GM10266 (cell line): ENCODE results near the gene NKD1.
"Not testable (repeated sequence)": the region's sequence is repeated elsewhere in the genome, so short reads cannot be mapped to it uniquely, and the experiment has no call there.

Experiments used
- DNase-seq: peaks from one replicate; pipeline ENCODE4 v3.0.0; 2012; ENCODE audit errors: extremely low spot score
- TF ChIP-seq, protein P1 (sequence below): IDR thresholded peaks from 2 replicates; pipeline ENCODE4 v1.5.1; 2012; ENCODE audit warnings: mild to moderate bottlenecking, low read depth; ENCODE audit not compliant: control insufficient read depth, insufficient read depth; ENCODE audit errors: missing control alignments

NKD1 gene

DNA sequence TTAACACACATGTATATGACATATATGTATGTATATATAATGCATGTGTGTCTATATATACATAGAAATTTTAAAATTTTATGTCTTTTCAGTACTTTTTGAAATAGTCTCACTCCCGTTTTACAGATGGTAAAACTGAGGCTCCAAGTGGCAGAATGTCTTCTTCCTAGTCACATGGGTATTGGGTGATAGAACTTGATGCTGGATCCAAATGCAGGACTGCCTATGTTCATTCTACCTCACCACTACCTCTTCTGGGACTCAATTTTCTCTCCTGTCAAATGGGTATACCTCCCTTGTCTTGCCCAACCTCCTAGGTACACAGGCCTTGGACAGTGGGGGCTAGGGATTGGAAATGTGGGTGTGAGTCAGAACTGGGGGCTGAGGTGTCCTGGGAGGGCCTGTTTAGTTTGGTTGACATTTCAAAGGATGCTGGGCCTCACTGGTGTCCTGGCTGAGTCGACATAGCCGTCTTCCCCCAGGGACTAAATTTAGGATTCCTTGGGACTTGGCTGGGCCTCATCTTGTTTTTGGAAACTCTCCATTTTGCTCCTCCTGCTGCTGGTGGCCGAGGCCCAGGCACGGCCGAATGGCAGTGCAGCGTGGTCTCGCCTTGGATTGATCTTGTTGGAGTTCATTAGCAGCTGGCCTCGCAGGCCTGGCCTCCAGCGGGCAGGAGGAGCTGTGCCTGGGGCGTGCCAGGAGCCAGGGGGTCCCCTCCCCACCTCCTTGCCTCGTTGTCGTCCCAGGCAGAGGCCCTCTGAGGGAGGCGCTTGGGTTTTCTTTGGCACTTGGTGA lies 25.9 kb downstream of the NKD1 start:
- TF ChIP-seq, protein P1, sequence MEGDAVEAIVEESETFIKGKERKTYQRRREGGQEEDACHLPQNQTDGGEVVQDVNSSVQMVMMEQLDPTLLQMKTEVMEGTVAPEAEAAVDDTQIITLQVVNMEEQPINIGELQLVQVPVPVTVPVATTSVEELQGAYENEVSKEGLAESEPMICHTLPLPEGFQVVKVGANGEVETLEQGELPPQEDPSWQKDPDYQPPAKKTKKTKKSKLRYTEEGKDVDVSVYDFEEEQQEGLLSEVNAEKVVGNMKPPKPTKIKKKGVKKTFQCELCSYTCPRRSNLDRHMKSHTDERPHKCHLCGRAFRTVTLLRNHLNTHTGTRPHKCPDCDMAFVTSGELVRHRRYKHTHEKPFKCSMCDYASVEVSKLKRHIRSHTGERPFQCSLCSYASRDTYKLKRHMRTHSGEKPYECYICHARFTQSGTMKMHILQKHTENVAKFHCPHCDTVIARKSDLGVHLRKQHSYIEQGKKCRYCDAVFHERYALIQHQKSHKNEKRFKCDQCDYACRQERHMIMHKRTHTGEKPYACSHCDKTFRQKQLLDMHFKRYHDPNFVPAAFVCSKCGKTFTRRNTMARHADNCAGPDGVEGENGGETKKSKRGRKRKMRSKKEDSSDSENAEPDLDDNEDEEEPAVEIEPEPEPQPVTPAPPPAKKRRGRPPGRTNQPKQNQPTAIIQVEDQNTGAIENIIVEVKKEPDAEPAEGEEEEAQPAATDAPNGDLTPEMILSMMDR = no peak

DNA sequence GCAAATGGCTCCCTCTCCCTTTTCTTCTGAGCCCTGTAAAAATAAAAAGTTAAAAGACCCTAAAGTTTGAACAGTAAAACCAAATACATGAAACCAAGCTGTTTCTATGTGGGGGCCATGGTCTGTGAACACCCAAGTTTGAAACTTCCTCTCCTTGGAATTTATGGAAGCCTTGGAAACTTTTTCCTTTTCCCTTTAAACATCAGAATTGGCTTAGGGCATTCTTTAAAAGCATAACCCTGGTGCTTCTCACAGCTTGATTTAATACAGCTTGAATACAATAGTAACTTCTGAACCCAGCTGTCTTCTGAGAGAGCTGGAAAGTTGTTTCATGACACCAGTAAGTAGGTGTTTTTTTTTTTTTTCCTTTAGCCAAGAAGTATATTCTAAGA lies 26.5 kb downstream of the NKD1 start:
- TF ChIP-seq, protein P1 = no peak
- no peak for DNase-seq

More for the DNA sequence above, 25.9 kb downstream of the NKD1 start:
- DNase-seq = no peak

DNA sequence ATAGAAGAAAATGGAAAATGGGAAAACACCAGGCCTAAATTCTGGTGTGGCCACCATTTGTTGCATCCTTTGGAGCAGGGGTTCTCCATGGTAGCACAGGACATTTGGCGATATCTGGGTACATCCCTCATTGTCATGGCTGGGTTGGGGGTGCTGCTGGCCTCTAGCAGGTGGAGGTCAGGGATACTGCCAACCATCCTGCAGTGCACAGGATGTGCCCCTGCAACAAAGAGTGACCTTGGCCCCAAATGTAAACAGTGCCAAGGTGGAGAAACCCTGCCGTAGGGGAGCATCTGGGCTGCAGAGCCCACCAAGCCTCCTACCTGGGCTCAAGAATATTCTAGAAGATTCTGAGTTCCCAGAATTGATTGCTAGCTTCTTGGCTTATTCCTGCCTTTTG lies 27.5 kb downstream of the NKD1 start:
- TF ChIP-seq, protein P1 = no peak
- no peak for DNase-seq

DNA sequence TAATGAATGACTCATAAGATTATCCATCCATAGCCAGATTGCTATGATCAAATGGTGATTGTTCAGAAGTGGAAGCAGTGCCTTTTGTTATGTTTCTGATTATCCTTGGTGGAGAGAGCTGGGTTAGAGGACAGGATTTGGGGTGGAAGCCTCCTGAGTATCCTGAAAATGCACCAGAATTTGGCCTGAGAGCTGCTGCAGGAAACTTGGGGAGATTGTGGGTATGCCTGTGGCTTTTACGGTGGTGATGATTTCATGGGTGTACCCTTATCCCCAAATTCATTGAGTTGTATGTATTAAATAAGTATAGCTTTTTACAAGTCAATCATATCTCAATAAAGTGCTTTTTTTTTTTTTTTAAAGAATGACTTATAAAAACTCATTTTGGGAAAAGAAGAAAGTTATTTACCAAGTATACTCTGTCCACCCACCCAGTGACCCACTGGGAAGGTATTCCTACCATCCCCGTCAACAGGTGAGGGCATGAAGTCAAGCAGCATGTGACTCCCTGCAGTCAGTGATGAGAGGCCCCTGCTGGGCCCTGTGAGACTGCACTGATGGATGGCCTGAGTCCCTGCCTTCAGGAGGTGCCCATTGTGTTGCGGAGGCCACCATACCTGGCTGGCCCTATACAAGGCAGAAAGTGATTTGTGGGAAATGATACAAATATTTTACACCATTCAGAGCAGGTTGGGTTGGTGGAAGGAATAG lies 28.4 kb downstream of the NKD1 start:
- TF ChIP-seq, protein P1 = no peak
- DNase-seq = no peak

DNA sequence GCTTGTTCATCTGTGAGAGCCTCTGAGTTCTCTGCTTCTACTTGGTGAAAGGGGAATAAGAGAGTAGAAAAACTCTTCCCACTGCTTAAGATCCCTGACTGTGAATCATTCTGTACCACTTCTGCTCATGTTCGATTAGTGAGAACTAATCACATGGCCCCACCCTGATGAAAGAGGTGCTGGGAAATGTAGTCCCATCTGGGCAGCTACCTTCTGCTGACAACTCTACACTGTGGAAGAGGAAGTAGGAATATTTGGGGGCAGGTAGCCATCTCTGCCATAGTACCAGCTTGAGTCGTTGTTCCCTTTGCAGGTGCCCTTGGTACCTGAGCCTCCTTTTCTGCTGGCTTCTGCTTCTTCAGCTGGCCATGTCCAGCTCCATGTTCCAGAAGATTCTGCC lies 29.9 kb downstream of the NKD1 start:
- DNase-seq = no peak
- TF ChIP-seq, protein P1 = no peak

DNA sequence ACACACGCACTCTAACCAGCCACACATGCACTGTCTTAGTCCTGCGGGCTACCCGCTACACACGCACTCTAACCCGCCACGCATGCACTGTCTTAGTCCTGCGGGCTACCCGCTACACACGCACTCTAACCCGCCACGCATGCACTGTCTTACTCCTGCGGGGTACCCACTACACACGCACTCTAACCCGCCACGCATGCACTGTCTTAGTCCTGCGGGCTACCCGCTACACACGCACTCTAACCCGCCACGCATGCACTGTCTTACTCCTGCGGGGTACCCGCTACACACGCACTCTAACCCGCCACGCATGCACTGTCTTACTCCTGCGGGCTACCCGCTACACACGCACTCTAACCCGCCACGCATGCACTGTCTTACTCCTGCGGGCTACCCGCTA lies 31.2 kb downstream of the NKD1 start:
- DNase-seq = not testable (repeated sequence)

DNA sequence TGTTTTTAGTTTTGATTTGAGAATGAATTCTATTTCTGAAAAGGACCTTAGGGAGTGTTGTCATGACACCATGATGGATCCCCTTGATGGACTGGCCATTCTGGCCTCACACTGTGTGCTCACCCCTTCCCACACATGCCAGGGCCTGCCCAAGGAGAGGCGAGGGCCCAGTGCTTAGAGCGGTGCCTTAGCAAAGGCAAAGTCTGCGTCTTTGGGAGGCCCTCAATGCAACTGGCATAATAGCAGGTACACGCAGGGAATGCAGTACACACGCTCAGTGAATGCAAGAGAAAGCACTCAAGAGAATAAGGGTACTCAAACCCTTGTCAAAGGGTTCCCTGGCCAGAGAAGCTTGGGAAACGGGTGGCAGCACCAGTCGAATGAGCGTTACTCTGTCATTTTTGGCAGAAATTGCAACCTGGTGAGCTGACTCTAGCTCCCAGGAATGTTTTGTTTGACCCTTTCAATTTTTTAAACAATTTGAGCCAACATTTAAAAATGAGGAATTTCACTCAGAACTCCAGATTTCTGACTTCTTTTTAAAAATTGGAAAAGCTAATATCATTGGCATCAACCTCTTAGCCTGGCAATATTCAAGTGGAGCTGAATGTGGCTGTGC lies 32.1 kb downstream of the NKD1 start:
- no peak for DNase-seq
- TF ChIP-seq, protein P1 = no peak
